GM23338 (cell line): Measurements from ENCODE around the gene TFF2. TPM values are rescaled to one million over a fixed set of nuclear protein-coding genes. Genes with fewer than 3 reads are reported as not detected.

Experiments used
- ATAC-seq: fragments of 200-7000 bp; cut with Tn5 transposase; 3 replicates; pipeline ENCODE4 v1.9.1; 2020
- DNase-seq: peaks from one replicate; pipeline ENCODE4 v3.0.0-alpha.2; 2015; ENCODE audit warnings: low spot score
- H2AFZ ChIP-seq: fragments of 200-600 bp; sonication (generic); 2 replicates; pipeline ENCODE4 v1.8.0; 2016; ENCODE audit warnings: antibody characterized with exemption, mild to moderate bottlenecking, moderate library complexity
- H3F3A ChIP-seq: fragments of 200-600 bp; sonication (generic); replicated peaks from 2 replicates; pipeline ENCODE4 v1.8.0; 2017; ENCODE audit warnings: antibody characterized with exemption, mixed run types, low read depth
- H3K27ac ChIP-seq: fragments of 200-600 bp; sonication (generic); 2 replicates; pipeline ENCODE4 v1.6.1; 2016; ENCODE audit warnings: low read depth
- H3K27me3 ChIP-seq: fragments of 200-600 bp; sonication (generic); 2 replicates; pipeline ENCODE4 v1.8.0; 2016; ENCODE audit warnings: mild to moderate bottlenecking, mixed run types, moderate library complexity; ENCODE audit not compliant: insufficient read depth
- H3K36me3 ChIP-seq: fragments of 200-600 bp; sonication (generic); 2 replicates; pipeline ENCODE4 v1.8.0; 2016; ENCODE audit warnings: mild to moderate bottlenecking; ENCODE audit not compliant: insufficient read depth
- H3K4me1 ChIP-seq: fragments of 200-600 bp; sonication (generic); 2 replicates; pipeline ENCODE4 v1.8.0; 2016; ENCODE audit warnings: mild to moderate bottlenecking, moderate library complexity; ENCODE audit not compliant: insufficient read depth
- H3K4me2 ChIP-seq: fragments of 200-600 bp; sonication (generic); 2 replicates; pipeline ENCODE4 v1.7.1; 2017; ENCODE audit warnings: mixed run types
- H3K4me3 ChIP-seq: fragments of 200-600 bp; sonication (generic); 2 replicates; pipeline ENCODE4 v1.6.1; 2016; ENCODE audit warnings: mixed run types
- H3K79me2 ChIP-seq: fragments of 200-600 bp; sonication (generic); replicated peaks from 2 replicates; pipeline ENCODE4 v1.8.0; 2017; ENCODE audit warnings: mild to moderate bottlenecking; ENCODE audit not compliant: insufficient read depth
- H3K9me2 ChIP-seq: fragments of 200-600 bp; sonication (generic); 2 replicates; pipeline ENCODE4 v1.8.0; 2017; ENCODE audit not compliant: insufficient read depth
- H4K20me1 ChIP-seq: fragments of 200-600 bp; sonication (generic); replicated peaks from 2 replicates; pipeline ENCODE4 v1.8.0; 2017; ENCODE audit warnings: mild to moderate bottlenecking; ENCODE audit not compliant: insufficient read depth
- H3K27ac Mint-ChIP-seq: 2 replicates; pipeline ENCODE4 v1.8.0; 2020; ENCODE audit warnings: inconsistent platforms, mild to moderate bottlenecking, moderate library complexity, mixed read lengths
- H3K27me3 Mint-ChIP-seq: 3 replicates; pipeline ENCODE4 v1.8.0; 2022; ENCODE audit warnings: low read depth, mild to moderate bottlenecking, moderate library complexity, mixed read lengths, inconsistent platforms; ENCODE audit not compliant: insufficient read depth, poor library complexity
- H3K36me3 Mint-ChIP-seq: 3 replicates; pipeline ENCODE4 v1.8.0; 2021; ENCODE audit warnings: low read depth, mild to moderate bottlenecking, inconsistent platforms, moderate library complexity, mixed read lengths
- H3K4me1 Mint-ChIP-seq: 3 replicates; pipeline ENCODE4 v1.8.0; 2020; ENCODE audit warnings: mild to moderate bottlenecking, inconsistent platforms, mixed read lengths
- H3K4me3 Mint-ChIP-seq: 3 replicates; pipeline ENCODE4 v1.8.0; 2021; ENCODE audit warnings: moderate library complexity, mild to moderate bottlenecking, inconsistent platforms, mixed read lengths
- H3K9me3 Mint-ChIP-seq: 3 replicates; pipeline ENCODE4 v1.8.0; 2020; ENCODE audit warnings: moderate library complexity, mild to moderate bottlenecking, inconsistent platforms, mixed read lengths
- CREB1 ChIP-seq: fragments of 250-450 bp; sonication (Bioruptor Pico); IDR thresholded peaks from 2 replicates; pipeline ENCODE4 v1.5.0; 2020; ENCODE audit warnings: low read depth, mild to moderate bottlenecking, moderate library complexity
- POLR2AphosphoS5 ChIP-seq: IDR thresholded peaks from 2 replicates; pipeline ENCODE4 v1.6.1; 2016; ENCODE audit warnings: antibody characterized with exemption, low read depth
- STAT1 ChIP-seq: IDR thresholded peaks from one replicate; pipeline ENCODE4 v1.6.1; 2016; ENCODE audit warnings: antibody characterized with exemption; ENCODE audit not compliant: unreplicated experiment
- polyA plus RNA-seq: library from polyadenylated mRNA; unstranded; fragments of >200 nt; fragmentation: Nextera tagmentation; extraction: Ambion mirVana; gene quantifications from 2 replicates; pipeline ENCODE4 v1.2.1, GENCODE V29; 2016
- total RNA-seq: library from RNA; depleted of rRNA; stranded (reverse); fragments of >200 nt; shearing (Covaris generic); gene quantifications from 2 replicates; pipeline ENCODE4 v1.2.3, GENCODE V29; 2014
- TF ChIP-seq, protein P1 (sequence below): fragments of 250-450 bp; sonication (Bioruptor Pico); IDR thresholded peaks from 2 replicates; pipeline ENCODE4 v1.5.0; 2020; ENCODE audit warnings: mild to moderate bottlenecking, moderate library complexity

The TFF2 gene
- total and polyA plus RNA-seq, 2 experiments from 2014 or later = not detected

GRCh38 chr21:42336054-42336453 lies 14.7 kb downstream of the TFF2 start:
- DNase-seq (peak; percentile 94), ATAC-seq (peak; percentile 90)
- Mint-ChIP-seq H3K36me3 (peaks cover 10% of the 10 kb centered on the region), H3K4me1 (peaks cover 34% of the 10 kb centered on the region; the same call in 2 of the 3 replicates), H3K27ac (peak overlapping the region; percentile 95), H3K4me3 (peak overlapping the region; percentile 47; the same call in 2 of the 3 replicates), H3K27me3 (peaks cover 14% of the 10 kb centered on the region), H3K9me3 (peaks cover 17% of the 10 kb centered on the region)
- Histone ChIP-seq H3K36me3 (no peaks in the 10 kb centered on the region), H3K4me1 (peaks cover 14% of the 10 kb centered on the region; the same call in 1 of the 2 replicates), H3F3A (no peaks in the 10 kb centered on the region; the same call in 1 of the 2 replicates), H3K4me2 (peak overlapping the region; percentile 42), H3K27me3 (no peaks in the 10 kb centered on the region), H3K27ac (peak overlapping the region; percentile 84), H3K4me3 (peak overlapping the region; percentile 3; the same call in 1 of the 2 replicates), H3K79me2 (no peaks in the 10 kb centered on the region), H4K20me1 (no peaks in the 10 kb centered on the region), H2AFZ (no peak overlapping the region), H3K9me2 (no peaks in the 10 kb centered on the region)
- TF ChIP-seq, protein P1, sequence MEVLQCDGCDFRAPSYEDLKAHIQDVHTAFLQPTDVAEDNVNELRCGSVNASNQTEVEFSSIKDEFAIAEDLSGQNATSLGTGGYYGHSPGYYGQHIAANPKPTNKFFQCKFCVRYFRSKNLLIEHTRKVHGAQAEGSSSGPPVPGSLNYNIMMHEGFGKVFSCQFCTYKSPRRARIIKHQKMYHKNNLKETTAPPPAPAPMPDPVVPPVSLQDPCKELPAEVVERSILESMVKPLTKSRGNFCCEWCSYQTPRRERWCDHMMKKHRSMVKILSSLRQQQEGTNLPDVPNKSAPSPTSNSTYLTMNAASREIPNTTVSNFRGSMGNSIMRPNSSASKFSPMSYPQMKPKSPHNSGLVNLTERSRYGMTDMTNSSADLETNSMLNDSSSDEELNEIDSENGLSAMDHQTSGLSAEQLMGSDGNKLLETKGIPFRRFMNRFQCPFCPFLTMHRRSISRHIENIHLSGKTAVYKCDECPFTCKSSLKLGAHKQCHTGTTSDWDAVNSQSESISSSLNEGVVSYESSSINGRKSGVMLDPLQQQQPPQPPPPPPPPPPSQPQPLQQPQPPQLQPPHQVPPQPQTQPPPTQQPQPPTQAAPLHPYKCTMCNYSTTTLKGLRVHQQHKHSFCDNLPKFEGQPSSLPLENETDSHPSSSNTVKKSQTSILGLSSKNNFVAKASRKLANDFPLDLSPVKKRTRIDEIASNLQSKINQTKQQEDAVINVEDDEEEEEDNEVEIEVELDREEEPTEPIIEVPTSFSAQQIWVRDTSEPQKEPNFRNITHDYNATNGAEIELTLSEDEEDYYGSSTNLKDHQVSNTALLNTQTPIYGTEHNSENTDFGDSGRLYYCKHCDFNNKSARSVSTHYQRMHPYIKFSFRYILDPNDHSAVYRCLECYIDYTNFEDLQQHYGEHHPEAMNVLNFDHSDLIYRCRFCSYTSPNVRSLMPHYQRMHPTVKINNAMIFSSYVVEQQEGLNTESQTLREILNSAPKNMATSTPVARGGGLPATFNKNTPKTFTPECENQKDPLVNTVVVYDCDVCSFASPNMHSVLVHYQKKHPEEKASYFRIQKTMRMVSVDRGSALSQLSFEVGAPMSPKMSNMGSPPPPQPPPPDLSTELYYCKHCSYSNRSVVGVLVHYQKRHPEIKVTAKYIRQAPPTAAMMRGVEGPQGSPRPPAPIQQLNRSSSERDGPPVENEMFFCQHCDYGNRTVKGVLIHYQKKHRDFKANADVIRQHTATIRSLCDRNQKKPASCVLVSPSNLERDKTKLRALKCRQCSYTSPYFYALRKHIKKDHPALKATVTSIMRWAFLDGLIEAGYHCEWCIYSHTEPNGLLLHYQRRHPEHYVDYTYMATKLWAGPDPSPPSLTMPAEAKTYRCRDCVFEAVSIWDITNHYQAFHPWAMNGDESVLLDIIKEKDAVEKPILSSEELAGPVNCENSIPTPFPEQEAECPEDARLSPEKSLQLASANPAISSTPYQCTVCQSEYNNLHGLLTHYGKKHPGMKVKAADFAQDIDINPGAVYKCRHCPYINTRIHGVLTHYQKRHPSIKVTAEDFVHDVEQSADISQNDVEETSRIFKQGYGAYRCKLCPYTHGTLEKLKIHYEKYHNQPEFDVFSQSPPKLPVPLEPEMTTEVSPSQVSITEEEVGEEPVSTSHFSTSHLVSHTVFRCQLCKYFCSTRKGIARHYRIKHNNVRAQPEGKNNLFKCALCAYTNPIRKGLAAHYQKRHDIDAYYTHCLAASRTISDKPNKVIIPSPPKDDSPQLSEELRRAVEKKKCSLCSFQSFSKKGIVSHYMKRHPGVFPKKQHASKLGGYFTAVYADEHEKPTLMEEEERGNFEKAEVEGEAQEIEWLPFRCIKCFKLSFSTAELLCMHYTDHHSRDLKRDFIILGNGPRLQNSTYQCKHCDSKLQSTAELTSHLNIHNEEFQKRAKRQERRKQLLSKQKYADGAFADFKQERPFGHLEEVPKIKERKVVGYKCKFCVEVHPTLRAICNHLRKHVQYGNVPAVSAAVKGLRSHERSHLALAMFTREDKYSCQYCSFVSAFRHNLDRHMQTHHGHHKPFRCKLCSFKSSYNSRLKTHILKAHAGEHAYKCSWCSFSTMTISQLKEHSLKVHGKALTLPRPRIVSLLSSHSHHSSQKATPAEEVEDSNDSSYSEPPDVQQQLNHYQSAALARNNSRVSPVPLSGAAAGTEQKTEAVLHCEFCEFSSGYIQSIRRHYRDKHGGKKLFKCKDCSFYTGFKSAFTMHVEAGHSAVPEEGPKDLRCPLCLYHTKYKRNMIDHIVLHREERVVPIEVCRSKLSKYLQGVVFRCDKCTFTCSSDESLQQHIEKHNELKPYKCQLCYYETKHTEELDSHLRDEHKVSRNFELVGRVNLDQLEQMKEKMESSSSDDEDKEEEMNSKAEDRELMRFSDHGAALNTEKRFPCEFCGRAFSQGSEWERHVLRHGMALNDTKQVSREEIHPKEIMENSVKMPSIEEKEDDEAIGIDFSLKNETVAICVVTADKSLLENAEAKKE = no peak
- TF ChIP-seq POLR2AphosphoS5 = peak; percentile 62

GRCh38 chr21:42332557-42333317 lies 18.1 kb downstream of the TFF2 start:
- H3K27ac Mint-ChIP-seq = no peak overlapping the region
- no peaks in the 10 kb centered on the region; the same call in 1 of the 2 replicates for H3F3A ChIP-seq
- TF ChIP-seq CREB1 (CRISPR knock-in tag) (no peak), STAT1 (no peak)
- peaks cover 20% of the 10 kb centered on the region; the same call in 1 of the 2 replicates for H3K4me1 ChIP-seq
- peaks cover 29% of the 10 kb centered on the region for H3K36me3 Mint-ChIP-seq
- H3K9me3 Mint-ChIP-seq = peaks cover 36% of the 10 kb centered on the region
- H3K36me3 ChIP-seq = no peaks in the 10 kb centered on the region
- peaks cover 30% of the 10 kb centered on the region for H3K4me1 Mint-ChIP-seq
- H3K9me2 ChIP-seq = no peaks in the 10 kb centered on the region
- no peak overlapping the region for H3K4me3 Mint-ChIP-seq
- no peaks in the 10 kb centered on the region for H3K79me2 ChIP-seq
- ATAC-seq (no peak), DNase-seq (no peak)
- H4K20me1 ChIP-seq = no peaks in the 10 kb centered on the region
- no peak overlapping the region for H3K4me2 ChIP-seq
- H2AFZ ChIP-seq = no peak overlapping the region
- no peak overlapping the region for H3K27ac ChIP-seq
- no peaks in the 10 kb centered on the region for H3K27me3 ChIP-seq
- H3K4me3 ChIP-seq = no peak overlapping the region
- peaks cover 3% of the 10 kb centered on the region for H3K27me3 Mint-ChIP-seq
